Mammary epithelial cell (primary cell): ENCODE data around the gene TMEM256.

Experiments
- CTCF ChIP-seq, 2 donors: IDR thresholded peaks in 1 of 2; conservative IDR thresholded peaks in 1 of 2; 2 replicates each; pipeline ENCODE4 v1.5.1; 2011 to 2012; ENCODE audit warnings: inconsistent platforms in 2 of 2, low read length in 2 of 2, mild to moderate bottlenecking in 2 of 2, control low read depth in 1 of 2, low read depth in 1 of 2; ENCODE audit not compliant: insufficient read depth in 1 of 2; ENCODE audit errors: extremely low read depth in 1 of 2
- EZH2 ChIP-seq: IDR thresholded peaks from 2 replicates; pipeline ENCODE4 v1.6.1; 2012; ENCODE audit warnings: low read length, inconsistent platforms, borderline replicate concordance

- no peak for TF ChIP-seq CTCF (conservative IDR thresholded peaks at IDR 0.05 in 1 of 2, IDR thresholded peaks at IDR 0.05 in 1 of 2; ENCODE audit: extremely low read depth in 1 of 2, insufficient read depth in 1 of 2, low read depth in 1 of 2, low read length in 2 of 2)
- no peak for TF ChIP-seq EZH2
These were observed 36.9 kb upstream of the TMEM256 start for GRCh38 chr17:7440834-7441195.
